Activated naive CD4-positive, alpha-beta T cell treated with anti-CD3 and anti-CD28 coated beads, Interleukin-2, amount 50 U/mL, for 24 hours (primary cell): ENCODE measurements around the gene TUBA3E.
"Not testable (repeated sequence)": the region's sequence is repeated elsewhere in the genome, so short reads cannot be mapped to it uniquely, and the experiment has no call there.

Source experiments
- H3K27ac Mint-ChIP-seq: one replicate; pipeline ENCODE4 v1.8.0; 2021; ENCODE audit warnings: mild to moderate bottlenecking, mixed read lengths
- H3K27me3 Mint-ChIP-seq: one replicate; pipeline ENCODE4 v1.8.0; 2021; ENCODE audit warnings: mixed read lengths
- H3K36me3 Mint-ChIP-seq: one replicate; pipeline ENCODE4 v1.8.0; 2021; ENCODE audit warnings: mixed read lengths
- H3K4me1 Mint-ChIP-seq: one replicate; pipeline ENCODE4 v1.8.0; 2021; ENCODE audit warnings: mixed read lengths
- H3K4me3 Mint-ChIP-seq: one replicate; pipeline ENCODE4 v1.8.0; 2021; ENCODE audit warnings: mild to moderate bottlenecking, mixed read lengths
- H3K9me3 Mint-ChIP-seq: one replicate; pipeline ENCODE4 v1.8.0; 2021; ENCODE audit warnings: mixed read lengths

TUBA3E gene

GRCh38 chr2:130157825-130158514, 40.3 kb downstream of the TUBA3E start:
- H3K4me3 Mint-ChIP-seq, H3K27ac Mint-ChIP-seq, H3K36me3 Mint-ChIP-seq, H3K9me3 Mint-ChIP-seq, H3K4me1 Mint-ChIP-seq, H3K27me3 Mint-ChIP-seq: not testable (repeated sequence)

DNA sequence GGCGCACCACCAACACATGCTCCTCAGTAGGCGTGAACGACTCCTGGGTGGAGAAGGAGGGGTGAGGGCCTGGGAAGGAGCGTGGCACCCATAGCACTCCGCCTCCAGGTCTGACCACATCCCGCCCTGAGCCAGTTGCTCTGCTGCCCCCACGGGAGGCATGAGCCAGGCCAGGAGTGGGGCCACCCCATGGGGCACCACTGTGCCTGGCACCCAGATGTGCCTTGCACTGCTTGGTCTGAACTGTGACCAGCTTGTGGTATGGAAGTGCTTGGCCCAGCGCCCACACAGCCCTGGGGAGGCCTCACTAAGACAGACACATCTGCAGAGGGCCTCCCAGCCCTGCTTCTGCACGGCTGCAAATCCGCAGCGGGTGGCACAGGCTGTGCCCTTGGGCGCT, 40.9 kb downstream of the TUBA3E start:
- not testable (repeated sequence) for H3K4me1 Mint-ChIP-seq, H3K27ac Mint-ChIP-seq, H3K4me3 Mint-ChIP-seq, H3K27me3 Mint-ChIP-seq, H3K36me3 Mint-ChIP-seq, H3K9me3 Mint-ChIP-seq

DNA sequence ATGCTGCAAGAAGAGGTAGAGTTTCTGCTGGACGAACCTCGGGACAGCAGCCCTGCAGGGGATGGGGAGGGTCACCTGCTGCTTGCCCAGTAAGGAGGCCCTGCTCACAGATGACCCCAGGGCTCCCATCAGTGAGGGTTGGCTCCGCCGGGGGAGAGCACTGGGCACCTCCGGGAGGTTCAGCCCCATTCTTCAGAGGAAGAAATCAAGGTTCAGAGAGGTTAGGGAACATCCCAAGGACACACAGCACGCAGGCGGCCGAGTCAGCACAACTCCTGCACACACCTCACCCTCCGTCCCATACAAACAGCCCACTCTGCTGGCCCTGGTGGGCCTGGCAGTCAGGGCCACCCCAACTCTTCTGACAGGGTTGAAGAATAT, 41.6 kb downstream of the TUBA3E start:
- Mint-ChIP-seq H3K4me3 (no peak overlapping the region), H3K27me3 (no peaks in the 10 kb centered on the region), H3K4me1 (no peaks in the 10 kb centered on the region), H3K36me3 (no peaks in the 10 kb centered on the region), H3K27ac (no peak overlapping the region), H3K9me3 (no peaks in the 10 kb centered on the region)

DNA sequence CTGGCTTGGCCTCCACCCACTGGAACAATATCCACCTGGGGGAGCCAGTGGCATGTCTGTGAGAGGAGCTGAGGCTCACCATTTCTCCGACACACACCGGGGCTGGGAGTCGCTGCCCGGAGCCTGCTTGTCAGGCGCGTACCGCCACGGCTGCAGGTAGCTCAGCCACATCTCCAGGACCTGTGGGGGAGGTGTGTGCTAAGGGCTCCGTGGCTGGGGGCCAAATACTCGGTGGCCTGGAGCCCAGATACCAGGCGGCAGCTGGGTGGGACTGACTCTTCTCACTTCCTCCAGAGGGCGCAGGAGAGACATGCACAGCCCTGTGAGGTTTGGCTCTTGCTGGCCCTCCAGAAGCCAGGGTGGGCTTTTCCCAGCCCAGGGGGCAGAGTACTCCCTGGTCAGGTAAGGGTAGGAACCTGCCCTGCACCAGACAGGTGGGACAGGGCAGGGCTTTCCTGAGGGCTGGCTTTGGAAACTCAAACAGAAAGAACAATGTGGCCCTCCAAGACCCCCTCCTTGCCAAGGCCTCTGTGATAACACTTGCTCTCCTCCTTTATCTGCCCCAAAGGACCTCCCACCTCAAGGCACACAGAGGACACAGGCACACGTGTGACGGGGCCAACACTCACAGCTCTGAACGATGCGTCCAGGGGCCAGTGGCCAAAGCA, 42.1 kb downstream of the TUBA3E start:
- H3K27me3 Mint-ChIP-seq, H3K4me1 Mint-ChIP-seq, H3K4me3 Mint-ChIP-seq, H3K36me3 Mint-ChIP-seq, H3K9me3 Mint-ChIP-seq, H3K27ac Mint-ChIP-seq: not testable (repeated sequence)

DNA sequence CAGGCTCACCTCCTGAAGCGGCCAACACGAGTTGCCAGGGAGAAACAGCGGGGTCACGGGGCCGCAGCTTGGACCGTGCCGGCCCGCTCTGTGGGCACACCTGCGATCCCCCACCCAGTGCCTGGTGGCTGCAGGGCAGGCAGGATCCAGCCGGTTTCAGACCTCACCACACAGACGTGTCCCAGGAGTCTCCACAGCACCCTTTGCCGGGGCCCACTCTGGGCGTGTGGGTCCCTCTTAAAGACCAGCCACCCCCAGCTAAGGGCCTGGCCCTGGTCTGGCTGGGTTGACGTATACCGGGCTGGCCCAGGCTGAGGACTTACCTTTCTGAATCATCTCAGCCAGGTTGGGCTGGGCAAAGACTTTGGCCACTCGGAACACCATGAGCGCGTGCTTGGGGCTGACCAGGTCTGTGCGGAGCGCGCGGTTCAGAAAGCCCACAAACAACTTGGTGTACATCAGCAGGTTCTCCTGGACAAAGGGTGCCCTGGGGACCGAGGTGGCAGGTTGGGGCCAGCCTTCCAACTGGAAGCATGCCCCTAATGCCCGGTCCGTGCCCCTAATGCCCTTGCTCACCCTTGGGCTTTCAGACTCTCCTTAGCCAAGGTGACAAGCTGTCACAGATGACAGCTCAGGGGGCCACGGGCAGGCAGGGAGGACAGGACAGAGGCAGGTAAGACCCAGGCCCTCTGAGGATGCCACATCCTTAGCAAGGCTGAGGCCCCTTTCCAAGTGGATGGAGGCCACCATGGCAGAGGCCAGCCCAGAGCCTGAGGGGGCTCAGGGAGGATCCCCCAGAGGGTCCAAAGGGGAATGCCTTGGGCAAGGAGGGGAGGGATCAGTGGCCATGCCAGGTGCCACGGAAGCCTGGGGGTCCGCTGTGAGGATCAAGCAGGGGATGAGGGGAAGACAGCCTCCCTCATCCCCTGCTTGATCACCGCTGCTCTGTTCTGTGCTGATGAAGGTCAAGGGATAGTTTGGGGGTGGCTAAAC, 43.2 kb downstream of the TUBA3E start:
- Mint-ChIP-seq H3K27me3 (no peaks in the 10 kb centered on the region), H3K4me1 (no peaks in the 10 kb centered on the region), H3K36me3 (no peaks in the 10 kb centered on the region), H3K9me3 (no peaks in the 10 kb centered on the region), H3K27ac (peak overlapping the region; percentile 31), H3K4me3 (no peak overlapping the region)

GRCh38 chr2:130154423-130154770, 43.8 kb downstream of the TUBA3E start:
- not testable (repeated sequence) for H3K9me3 Mint-ChIP-seq, H3K4me3 Mint-ChIP-seq, H3K27me3 Mint-ChIP-seq, H3K36me3 Mint-ChIP-seq, H3K4me1 Mint-ChIP-seq, H3K27ac Mint-ChIP-seq

DNA sequence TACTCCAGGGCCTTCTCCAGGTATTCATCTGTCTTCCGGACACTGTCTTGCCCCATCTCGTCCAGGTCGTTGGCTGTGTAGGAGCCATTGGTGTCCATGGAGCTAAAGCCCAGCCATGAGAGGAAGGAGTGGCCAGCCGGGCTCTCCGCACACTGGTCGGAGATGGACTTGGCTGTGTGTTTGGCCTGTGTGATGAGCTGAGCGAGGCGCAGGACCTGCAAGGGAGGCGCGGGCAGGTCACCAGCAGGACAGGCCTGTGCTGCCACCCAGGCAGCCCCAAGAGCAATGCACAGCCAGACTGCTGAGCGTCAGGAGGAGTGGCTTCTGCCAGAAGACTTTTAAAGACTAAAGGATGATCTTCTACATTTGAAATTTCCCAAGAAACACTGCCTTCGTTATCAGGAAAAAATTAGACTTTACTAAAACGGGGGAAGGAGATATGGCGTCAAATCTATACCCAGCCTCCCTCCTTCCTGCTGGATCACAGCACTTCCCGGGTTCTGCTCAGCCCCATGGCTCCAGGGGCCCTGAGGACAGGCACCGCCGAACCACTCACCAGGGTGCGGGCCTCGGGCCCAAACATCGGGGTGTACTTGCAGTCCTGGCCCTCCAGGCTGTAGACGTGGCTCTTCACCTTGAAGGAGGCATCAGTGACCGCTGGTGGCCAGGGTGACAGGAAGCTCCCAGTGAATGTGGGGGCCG, 44.4 kb downstream of the TUBA3E start:
- H3K27me3 Mint-ChIP-seq, H3K4me3 Mint-ChIP-seq, H3K36me3 Mint-ChIP-seq, H3K9me3 Mint-ChIP-seq, H3K27ac Mint-ChIP-seq, H3K4me1 Mint-ChIP-seq: not testable (repeated sequence)

- Mint-ChIP-seq H3K36me3 (no peaks in the 10 kb centered on the region), H3K27ac (no peak overlapping the region), H3K9me3 (no peaks in the 10 kb centered on the region), H3K4me3 (no peak overlapping the region), H3K4me1 (no peaks in the 10 kb centered on the region), H3K27me3 (no peaks in the 10 kb centered on the region)
Observed at GRCh38 chr2:130152816-130153595, 45.2 kb downstream of the TUBA3E start.

DNA sequence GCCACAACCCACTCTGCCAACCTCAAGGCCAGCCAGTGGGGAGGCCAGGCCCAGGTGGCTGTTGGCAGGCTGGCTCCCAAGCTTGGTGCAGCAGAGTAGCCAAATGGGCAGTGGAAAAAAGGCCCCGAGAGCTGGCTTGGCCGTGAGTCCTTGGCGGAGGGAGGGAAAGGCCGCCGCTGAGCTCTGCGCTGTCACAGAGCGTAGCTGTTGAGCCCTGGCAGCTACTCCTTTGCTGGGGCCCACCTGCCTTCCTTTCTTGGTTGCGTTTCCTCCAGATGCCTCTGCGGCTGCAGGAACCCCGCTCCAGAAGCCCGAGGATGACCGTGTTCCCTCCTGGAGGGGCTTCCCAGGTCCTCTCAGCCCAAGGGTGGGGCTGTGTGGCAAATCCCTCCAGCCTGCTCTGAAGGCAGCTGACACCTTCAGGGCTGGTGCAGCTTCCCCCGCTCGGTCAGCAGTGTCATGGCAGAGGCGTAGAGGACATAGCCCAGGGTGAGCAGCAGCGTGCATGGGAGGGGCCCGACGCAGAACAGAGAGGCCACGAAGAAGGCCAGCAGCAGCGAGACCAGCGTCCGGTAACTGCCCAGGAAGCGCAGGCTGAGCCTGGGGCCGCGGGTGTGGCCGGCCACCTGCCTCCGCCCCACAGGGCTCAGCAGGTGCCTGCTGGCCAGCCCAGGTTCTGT, 46.0 kb downstream of the TUBA3E start:
- H3K4me1 Mint-ChIP-seq, H3K9me3 Mint-ChIP-seq, H3K4me3 Mint-ChIP-seq, H3K36me3 Mint-ChIP-seq, H3K27me3 Mint-ChIP-seq, H3K27ac Mint-ChIP-seq: not testable (repeated sequence)

DNA sequence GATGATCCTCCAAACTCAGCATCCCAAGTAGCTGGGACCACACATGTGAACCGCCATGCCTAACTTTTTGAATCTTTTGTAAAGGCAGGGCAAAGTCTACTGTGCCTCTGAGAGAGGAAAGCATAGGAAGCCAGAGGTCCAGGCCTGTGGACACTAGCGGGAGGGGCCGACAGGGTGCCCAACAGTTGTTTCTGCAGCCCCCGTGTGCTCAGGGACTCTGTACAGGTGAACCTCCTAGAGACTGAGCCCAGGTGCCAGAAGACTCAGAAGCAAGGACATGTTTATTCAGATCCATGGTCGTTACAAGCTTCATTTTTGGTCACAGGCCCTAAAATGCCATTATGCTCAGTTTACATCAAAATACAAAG, 47.1 kb downstream of the TUBA3E start:
- not testable (repeated sequence) for H3K9me3 Mint-ChIP-seq, H3K27ac Mint-ChIP-seq, H3K4me3 Mint-ChIP-seq, H3K4me1 Mint-ChIP-seq, H3K27me3 Mint-ChIP-seq, H3K36me3 Mint-ChIP-seq

GRCh38 chr2:130150181-130151144, 47.8 kb downstream of the TUBA3E start:
- Mint-ChIP-seq H3K4me3 (no peak overlapping the region), H3K4me1 (no peaks in the 10 kb centered on the region), H3K9me3 (no peaks in the 10 kb centered on the region), H3K27ac (no peak overlapping the region), H3K27me3 (peaks cover 2% of the 10 kb centered on the region), H3K36me3 (no peaks in the 10 kb centered on the region)

DNA sequence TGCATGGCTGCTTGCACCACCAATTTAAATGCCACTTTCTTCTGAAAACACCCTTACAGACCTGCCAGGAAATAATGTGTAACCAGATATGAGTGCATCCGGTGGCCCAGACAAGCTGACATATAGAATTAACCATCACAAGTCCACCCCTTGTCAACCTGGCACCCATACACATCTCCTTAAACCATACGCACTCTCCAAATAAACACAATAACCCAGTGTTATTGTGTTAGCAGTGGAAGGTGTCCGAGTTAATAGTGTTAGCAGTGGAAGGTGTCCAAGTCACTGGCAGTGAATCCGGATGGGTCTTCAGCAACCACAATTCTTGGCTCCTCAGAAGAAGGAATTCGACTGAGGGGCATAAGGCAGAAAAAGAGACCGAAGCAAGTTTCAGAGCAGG, 49.7 kb downstream of the TUBA3E start:
- not testable (repeated sequence) for H3K4me1 Mint-ChIP-seq, H3K36me3 Mint-ChIP-seq, H3K27me3 Mint-ChIP-seq, H3K27ac Mint-ChIP-seq, H3K9me3 Mint-ChIP-seq, H3K4me3 Mint-ChIP-seq

DNA sequence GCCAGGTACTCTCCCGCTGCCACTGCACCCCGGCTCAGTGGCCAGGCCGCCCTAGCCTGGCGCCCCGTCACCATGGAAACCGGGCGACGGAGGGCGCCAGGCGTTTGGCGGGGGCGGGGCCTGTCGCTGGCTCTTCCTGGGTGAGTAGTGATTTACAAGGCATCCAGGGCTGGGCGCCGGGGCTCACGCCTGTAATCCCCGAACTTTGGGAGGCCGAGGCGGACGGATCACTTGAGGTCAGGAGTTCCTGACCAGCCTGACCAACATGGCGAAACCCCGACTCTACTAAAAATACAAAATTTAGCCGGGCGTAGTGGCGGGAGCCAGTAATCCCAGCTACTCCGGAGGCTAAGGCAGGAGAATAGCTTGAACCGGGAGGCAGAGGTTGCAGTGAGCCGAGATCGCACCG, 53.2 kb downstream of the TUBA3E start, which contains the start of gene CCDC74B:
Gene CCDC74B (minus strand): TSS at position 107 of the 409 bp plus-strand sequence. CDS start 116 bp downstream, outside the sequence.
- not testable (repeated sequence) for H3K9me3 Mint-ChIP-seq, H3K27me3 Mint-ChIP-seq, H3K36me3 Mint-ChIP-seq, H3K4me1 Mint-ChIP-seq, H3K27ac Mint-ChIP-seq
- peak within 1 kb of the TSS; percentile 82 for H3K4me3 Mint-ChIP-seq
